Middle frontal gyrus (tissue), 1 donor: ENCODE results near the gene LAT.
"Not testable (repeated sequence)": the region's sequence is repeated elsewhere in the genome, so short reads cannot be mapped to it uniquely, and the experiment has no call there.

ENCODE experiments used
- DNase-seq: peaks from one replicate; pipeline ENCODE4 v3.0.0-alpha.2; 2015; ENCODE audit warnings: low spot score; ENCODE audit errors: extremely low spot score

Gene LAT, protein sequence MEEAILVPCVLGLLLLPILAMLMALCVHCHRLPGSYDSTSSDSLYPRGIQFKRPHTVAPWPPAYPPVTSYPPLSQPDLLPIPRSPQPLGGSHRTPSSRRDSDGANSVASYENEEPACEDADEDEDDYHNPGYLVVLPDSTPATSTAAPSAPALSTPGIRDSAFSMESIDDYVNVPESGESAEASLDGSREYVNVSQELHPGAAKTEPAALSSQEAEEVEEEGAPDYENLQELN

DNA sequence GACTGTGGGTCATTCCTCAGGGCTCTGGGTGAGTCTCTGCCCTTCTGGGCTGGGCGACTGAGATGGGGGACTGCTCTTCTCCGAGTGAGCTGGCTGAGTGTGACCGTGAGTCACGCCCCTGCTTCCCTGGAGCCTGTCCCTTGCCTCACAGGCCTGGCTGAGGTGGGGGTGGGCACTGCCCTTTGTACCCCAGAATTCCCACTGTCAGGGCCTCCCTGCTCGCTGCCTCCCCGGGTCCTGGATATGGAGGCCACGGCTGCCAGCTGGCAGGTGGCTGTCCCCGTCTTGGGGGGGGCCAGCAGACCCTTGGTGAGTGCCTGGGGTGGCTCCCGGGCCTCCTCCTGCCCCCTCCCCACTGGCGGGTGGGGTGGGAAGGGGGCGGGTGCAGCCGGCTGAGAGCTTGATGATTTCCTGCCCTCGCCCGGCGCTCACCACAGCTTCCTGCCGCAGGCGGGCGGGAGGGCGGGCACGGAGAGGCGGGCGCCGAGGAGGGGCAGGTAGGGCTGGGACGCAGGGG lies at the start of gene LAT:
LAT (plus strand) TSS at position 434 of the 517 bp plus-strand sequence. CDS start 366 bp downstream, outside the sequence.
- DNase-seq = no peak

DNA sequence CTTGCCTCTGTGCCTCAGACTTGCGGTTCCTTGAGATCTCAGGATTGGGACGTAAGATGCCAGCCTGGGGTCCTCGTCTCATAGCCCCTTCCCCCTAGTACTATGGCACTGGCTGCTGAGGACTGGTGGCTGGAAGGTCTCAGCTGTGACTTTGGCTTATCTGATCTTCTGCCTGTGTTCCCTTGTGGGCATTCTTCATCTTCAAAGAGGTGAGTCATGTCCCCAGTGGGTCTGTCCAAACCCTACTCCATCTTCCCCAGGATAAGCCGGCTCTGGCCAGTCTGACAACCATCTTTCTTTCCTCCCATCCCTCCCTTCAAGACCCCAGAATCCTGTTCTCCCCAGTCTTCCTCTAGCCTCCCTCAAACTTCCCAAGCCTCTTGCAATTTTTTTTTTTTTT lies 49.5 kb upstream of the LAT start:
- no peak for DNase-seq

DNA sequence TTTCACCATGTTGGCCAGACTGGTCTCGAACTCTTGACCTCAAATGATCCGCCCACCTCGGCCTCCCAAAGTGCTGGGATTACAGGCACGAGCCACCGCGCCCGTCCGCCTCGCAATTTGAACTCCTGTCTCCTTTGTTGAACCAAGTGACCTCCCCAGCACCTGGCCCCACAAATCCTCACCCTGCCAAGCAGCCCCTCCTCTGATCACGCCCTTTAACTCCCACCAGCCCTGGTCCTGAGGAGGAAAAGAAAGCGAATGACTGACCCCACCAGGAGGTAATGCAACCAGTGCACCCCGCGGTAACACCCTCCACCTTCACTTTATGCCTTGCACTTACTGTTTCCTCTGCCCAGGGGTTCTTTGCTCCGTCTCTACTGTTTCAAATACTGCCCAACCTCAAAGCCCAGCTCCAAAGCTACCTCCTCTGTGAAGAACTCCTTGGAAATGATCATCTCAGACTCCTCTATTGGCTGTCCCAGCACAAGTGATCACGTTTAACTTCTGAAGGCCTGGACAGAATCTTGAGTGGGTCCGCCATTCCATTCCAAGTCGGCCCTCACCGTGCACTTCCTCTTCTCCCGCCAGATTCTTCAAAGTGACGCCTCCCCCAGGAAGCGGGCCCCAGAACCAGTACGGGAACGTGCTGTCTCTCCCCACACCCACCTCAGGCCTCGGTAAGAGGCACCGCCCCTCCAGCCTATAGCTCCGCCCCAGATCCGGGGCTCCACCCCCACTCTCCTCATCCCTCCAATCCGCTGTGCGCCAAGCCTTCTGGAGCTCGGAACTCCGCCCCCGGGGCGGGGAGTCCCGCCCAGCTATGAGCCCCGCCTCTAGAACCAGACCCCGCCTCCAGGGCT lies 48.7 kb upstream of the LAT start:
- DNase-seq = no peak

DNA sequence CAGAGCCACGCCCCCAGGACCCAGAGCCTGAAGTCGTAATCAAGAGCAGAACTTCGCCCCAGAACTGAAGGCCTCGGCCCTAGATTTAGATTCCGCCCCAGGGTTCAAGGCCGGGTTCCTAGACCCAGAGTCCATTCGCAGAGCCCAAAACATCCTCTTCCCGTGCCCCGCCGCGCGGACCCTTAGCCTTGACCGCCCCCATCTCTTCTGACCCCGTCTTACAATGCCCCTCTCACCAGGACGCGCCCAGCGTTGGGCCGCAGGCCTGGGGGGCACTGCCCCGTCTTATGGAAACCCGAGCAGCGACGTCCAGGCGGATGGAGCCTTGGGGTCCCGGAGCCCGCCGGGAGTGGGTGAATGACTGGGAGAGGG lies 48.1 kb upstream of the LAT start:
- DNase-seq = no peak

GRCh38 chr16:28937222-28937876 lies 47.5 kb upstream of the LAT start:
- DNase-seq = no peak

DNA sequence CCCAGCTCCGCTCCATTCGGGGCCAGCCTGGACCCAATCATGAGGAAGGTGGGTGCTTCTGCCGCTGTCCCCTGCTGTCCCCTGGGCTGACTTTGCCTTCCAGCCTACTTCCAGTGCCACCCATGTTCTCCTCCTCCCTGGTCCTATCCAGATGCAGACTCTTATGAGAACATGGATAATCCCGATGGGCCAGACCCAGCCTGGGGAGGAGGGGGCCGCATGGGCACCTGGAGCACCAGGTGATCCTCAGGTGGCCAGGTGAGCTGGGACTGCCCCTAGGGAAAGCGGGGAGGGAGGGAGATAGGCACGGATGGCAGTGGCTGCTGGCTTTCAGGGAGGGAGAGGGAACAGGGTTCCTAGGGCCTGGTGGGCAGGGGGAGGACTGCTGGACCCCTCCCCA lies 46.1 kb upstream of the LAT start:
- no peak for DNase-seq

DNA sequence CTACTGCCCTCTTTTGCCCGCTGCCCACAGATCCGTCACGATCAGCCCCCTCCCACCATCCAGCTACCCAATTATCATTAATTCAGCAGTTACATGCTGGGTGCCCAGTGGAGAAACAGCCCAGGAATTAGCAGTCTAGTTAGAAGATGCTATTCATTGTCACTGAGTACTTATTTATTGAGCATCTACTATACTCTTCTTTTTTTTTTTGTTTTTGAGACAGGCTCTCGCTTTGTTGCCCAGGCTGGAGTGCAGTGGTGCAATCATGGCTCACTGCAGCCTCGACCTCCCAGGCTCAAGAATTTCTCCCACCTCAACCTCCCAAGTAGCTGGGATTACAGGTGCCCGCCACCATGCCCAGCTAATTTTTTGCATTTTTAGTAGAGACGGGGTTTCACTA lies 45.0 kb upstream of the LAT start:
- DNase-seq = not testable (repeated sequence)

- no peak for DNase-seq
These were observed 41.6 kb upstream of the LAT start for GRCh38 chr16:28943281-28943680.

- DNase-seq = no peak
These were observed 38.2 kb upstream of the LAT start for GRCh38 chr16:28946681-28947080.

- DNase-seq = peak; percentile 99
These were observed 34.0 kb upstream of the LAT start, which contains the start of gene NFATC2IP for GRCh38 chr16:28950648-28951409. Gene NFATC2IP (plus strand): TSS chr16:28950937. CDS start chr16:28951012, 75 bp downstream.

DNA sequence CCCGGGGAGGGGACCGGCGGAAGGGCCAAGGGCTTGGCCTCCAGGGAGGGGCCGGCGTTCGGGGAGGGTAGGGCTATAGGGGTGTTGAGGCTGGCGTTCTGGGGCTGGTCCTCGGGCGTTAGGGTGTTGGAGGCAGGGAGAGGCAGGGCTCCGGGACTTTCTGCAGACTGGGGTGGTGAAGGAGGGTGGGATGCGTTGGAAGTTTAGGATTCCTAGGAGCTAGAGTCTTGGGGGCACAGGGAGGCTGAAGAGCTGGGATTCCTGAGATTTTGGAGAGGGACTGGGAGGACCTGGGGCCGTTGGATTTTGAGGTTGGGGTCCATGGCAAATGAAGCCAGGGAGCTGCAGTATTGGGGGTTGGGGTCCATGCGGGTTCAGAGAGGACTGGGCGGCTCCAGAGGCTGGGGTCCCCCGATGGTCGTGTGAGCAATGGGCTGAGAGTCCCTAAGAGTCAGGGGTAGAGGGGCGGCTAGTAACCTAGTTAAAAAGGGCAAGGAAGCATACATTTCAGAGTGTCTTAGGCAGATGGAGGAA lies 33.4 kb upstream of the LAT start:
- DNase-seq = no peak

DNA sequence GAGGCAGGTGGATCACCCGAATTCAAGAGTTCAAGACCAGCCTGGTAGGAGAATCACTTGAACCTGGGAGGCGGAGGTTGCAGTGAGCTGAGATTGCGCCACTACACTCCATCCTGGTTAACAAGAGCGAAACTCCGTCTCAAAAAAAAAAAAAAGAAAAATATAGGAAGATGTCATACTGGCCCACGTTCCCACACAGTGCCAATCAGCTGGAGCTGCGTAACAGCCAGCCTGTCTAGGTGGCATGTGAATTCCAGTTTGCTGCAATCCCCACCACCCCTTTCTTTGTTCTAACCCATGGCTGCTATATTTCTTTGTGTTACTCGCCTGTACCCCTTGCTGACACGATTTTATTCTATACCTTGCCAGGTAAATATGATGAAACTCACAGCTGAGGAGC lies 26.6 kb upstream of the LAT start:
- DNase-seq = no peak

- no peak for DNase-seq
These were observed 26.0 kb upstream of the LAT start for GRCh38 chr16:28958836-28959235.

DNA sequence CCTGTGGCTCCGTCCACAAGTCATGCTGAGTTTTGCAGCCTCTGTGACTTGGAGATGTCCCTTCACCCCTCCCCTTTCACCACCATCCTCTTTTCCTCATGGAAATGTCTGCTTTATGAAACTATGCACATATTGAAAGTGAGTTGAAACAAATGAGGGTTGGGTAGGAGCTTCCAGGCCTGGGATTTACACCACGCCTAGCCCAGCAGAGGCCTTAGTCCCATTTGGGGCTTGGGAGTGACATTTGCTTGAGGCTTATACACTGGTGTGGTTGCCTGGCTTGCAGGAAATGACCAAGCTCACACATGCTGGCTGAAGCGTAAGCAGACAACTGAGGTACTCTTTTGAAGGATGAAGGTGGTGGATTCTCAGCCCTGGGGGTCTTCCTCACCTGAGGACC lies 20.8 kb upstream of the LAT start:
- no peak for DNase-seq

GRCh38 chr16:28964496-28964895 lies 20.4 kb upstream of the LAT start:
- DNase-seq = no peak

DNA sequence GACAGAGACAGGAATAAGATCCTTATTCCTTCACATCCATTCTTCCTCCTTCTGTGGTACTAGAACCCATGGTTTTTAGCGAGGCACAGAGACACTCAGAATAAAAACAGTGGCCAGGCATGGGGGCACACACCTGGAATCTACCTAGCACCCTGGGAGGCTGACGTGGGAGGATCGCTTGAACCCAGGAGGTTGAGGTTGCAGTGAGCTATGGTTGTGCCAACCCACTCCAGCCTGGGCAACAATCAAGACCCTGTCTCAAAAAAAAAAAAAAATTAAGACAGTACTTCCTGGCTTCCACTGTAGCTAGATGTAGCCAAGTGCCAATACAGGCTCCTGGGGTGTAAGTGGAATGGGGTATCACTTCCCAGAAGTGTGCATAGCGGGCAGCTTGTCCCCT lies 17.7 kb upstream of the LAT start:
- DNase-seq = no peak

GRCh38 chr16:28969696-28970095 lies 15.2 kb upstream of the LAT start:
- not testable (repeated sequence) for DNase-seq

GRCh38 chr16:28974007-28974436 lies 10.8 kb upstream of the LAT start:
- peak; percentile 37 for DNase-seq

DNA sequence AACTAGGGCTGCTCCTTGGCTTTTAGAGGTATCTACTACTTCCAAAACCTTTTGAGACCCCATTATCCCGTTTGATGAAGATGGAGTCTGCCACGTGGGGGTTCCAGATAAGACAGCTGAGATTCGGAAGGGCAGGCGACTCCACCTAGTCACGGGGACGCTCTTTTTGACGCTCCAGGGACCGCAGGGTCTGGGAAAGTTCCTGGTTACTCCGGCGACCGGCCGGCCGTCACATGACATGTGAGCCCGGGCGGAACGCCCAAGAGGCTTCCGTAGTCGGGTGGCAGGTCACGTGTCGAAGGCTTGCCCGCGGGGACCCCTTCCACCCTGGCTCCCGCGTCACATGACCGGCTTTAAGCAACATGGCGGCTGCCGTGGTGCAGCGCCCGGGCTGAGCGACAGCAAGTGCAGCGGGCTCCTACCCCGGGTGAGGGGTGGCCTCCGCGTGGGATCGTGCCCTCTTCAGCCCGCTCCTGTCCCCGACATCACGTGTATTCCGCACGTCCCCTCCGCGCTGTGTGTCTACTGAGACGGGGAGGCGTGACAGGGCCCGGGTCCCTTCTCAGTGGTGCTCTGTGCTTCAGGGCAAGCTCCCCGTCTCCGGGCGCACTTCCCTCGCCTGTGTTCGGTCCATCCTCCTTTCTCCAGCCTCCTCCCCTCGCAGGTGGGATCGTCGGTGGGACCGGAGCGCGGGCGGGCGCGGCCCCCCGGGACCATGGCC lies 10.3 kb upstream of the LAT start, which contains the start of gene SPNS1:
SPNS1 (plus strand) TSS at position 342 of the 721 bp plus-strand sequence; CDS start at position 716, 374 bp downstream.
- DNase-seq = peak; percentile 93

GRCh38 chr16:28975158-28975599 lies 9.7 kb upstream of the LAT start:
- DNase-seq = no peak
